IMR-90 (cell line): ENCODE measurements around the gene BFAR. TPM values are rescaled to one million over a fixed set of nuclear protein-coding genes. Genes with fewer than 3 reads are reported as not detected.

ENCODE experiments used
- ATAC-seq: fragments of 200-7000 bp; cut with Tn5 transposase; 2 replicates; pipeline ENCODE4 v1.9.1; 2020; ENCODE audit warnings: low read depth, mild to moderate bottlenecking, moderate library complexity
- BruUV-seq: library from RNA; stranded (reverse); fragments of 400-500 nt; replicated peaks from 2 replicates; lab custom pipeline; 2021; lab: Mats Ljungman, UMichigan
- CTCF ChIA-PET: fragments of 300-600 bp; formaldehyde crosslinking; extraction: SDS; loops from one replicate; lab custom pipeline; 2021; ENCODE audit warnings: antibody characterized with exemption; lab: Yijun Ruan, JAX
- POLR2A ChIA-PET: fragments of 300-600 bp; sonication (Branson Sonifier 250); formaldehyde crosslinking; loops from one replicate; lab custom pipeline; 2022; ENCODE audit warnings: antibody characterized with exemption; ENCODE audit not compliant: unreplicated experiment; lab: Charles Lee
- DNase-seq: peaks from one replicate; pipeline ENCODE4 v3.0.0; 2013
- H2AFZ ChIP-seq: replicated peaks from 2 replicates; pipeline ENCODE3; 2013; ENCODE audit warnings: low read length, mild to moderate bottlenecking; ENCODE audit not compliant: poor library complexity
- H2AK5ac ChIP-seq: 2 replicates; pipeline ENCODE4 v1.6.1; 2013; ENCODE audit warnings: low read depth, low read length, inconsistent platforms
- H2AK9ac ChIP-seq: replicated peaks from 2 replicates; pipeline ENCODE3; 2013; ENCODE audit warnings: mild to moderate bottlenecking, low read depth, low read length, moderate library complexity; ENCODE audit not compliant: poor library complexity
- H2BK120ac ChIP-seq: 2 replicates; pipeline ENCODE4 v1.6.1; 2013; ENCODE audit warnings: low read depth, low read length, inconsistent platforms
- H2BK15ac ChIP-seq: 3 replicates; pipeline ENCODE4 v1.6.1; 2013; ENCODE audit warnings: low read depth, low read length, inconsistent platforms
- H2BK20ac ChIP-seq: 2 replicates; pipeline ENCODE4 v1.6.1; 2013; ENCODE audit warnings: low read depth, mild to moderate bottlenecking, inconsistent platforms, low read length, moderate library complexity
- H2BK5ac ChIP-seq: 2 replicates; pipeline ENCODE4 v1.6.1; 2013; ENCODE audit warnings: mild to moderate bottlenecking, low read depth, low read length, inconsistent platforms; ENCODE audit not compliant: poor library complexity, severe bottlenecking
- H3K14ac ChIP-seq: replicated peaks from 2 replicates; pipeline ENCODE4 v1.6.1; 2013; ENCODE audit warnings: low read depth, low read length, inconsistent platforms
- H3K18ac ChIP-seq: 2 replicates; pipeline ENCODE4 v1.6.1; 2013; ENCODE audit warnings: low read depth, low read length, control low read depth
- H3K23ac ChIP-seq: 2 replicates; pipeline ENCODE4 v1.6.1; 2013; ENCODE audit warnings: low read depth, low read length, inconsistent platforms
- H3K27ac ChIP-seq: 2 replicates; pipeline ENCODE4 v1.5.1; 2013; ENCODE audit warnings: mild to moderate bottlenecking, control low read depth, low read length; ENCODE audit not compliant: insufficient read depth
- H3K27me3 ChIP-seq: 2 replicates; pipeline ENCODE4 v1.6.1; 2013; ENCODE audit warnings: low read length; ENCODE audit not compliant: control insufficient read depth, insufficient read depth
- H3K36me3 ChIP-seq: 2 replicates; pipeline ENCODE4 v1.6.1; 2013; ENCODE audit warnings: low read length, mixed read lengths; ENCODE audit not compliant: control insufficient read depth, insufficient read depth
- H3K4ac ChIP-seq: 2 replicates; pipeline ENCODE4 v1.6.1; 2013; ENCODE audit warnings: low read depth, low read length, inconsistent platforms
- H3K4me1 ChIP-seq: 2 replicates; pipeline ENCODE4 v1.6.1; 2013; ENCODE audit warnings: low read length, mixed read lengths; ENCODE audit not compliant: control insufficient read depth, insufficient read depth
- H3K4me2 ChIP-seq: 2 replicates; pipeline ENCODE4 v1.6.1; 2013; ENCODE audit warnings: low read depth, mild to moderate bottlenecking, control low read depth, low read length, moderate library complexity
- H3K4me3 ChIP-seq: 2 replicates; pipeline ENCODE4 v1.5.1; 2013; ENCODE audit warnings: low read depth, mild to moderate bottlenecking, control low read depth, low read length, moderate library complexity; ENCODE audit not compliant: insufficient read depth
- H3K56ac ChIP-seq: 2 replicates; pipeline ENCODE4 v1.6.1; 2013; ENCODE audit warnings: low read length, inconsistent platforms; ENCODE audit not compliant: insufficient read depth; ENCODE audit errors: extremely low read depth
- H3K79me1 ChIP-seq, 2 experiments: 2 replicates each; pipeline ENCODE4 v1.6.1; 2013; ENCODE audit warnings: low read length in 2 of 2, inconsistent platforms in 1 of 2, low read depth in 1 of 2
- H3K9ac ChIP-seq: 2 replicates; pipeline ENCODE4 v1.6.1; 2013; ENCODE audit warnings: low read depth, low read length, control low read depth
- H3K9me1 ChIP-seq: 2 replicates; pipeline ENCODE4 v1.6.1; 2013; ENCODE audit warnings: low read length, inconsistent platforms; ENCODE audit not compliant: insufficient read depth
- H3K9me3 ChIP-seq: 2 replicates; pipeline ENCODE4 v1.6.1; 2013; ENCODE audit warnings: low read length; ENCODE audit not compliant: control insufficient read depth, insufficient read depth
- H4K20me1 ChIP-seq: 2 replicates; pipeline ENCODE4 v1.6.1; 2013; ENCODE audit warnings: low read length, inconsistent platforms; ENCODE audit not compliant: insufficient read depth
- H4K5ac ChIP-seq: 2 replicates; pipeline ENCODE4 v1.6.1; 2013; ENCODE audit warnings: mild to moderate bottlenecking, low read depth, low read length, control low read depth
- H4K8ac ChIP-seq, 2 experiments: 2 replicates each; pipeline ENCODE4 v1.6.1; 2013; ENCODE audit warnings: low read depth in 2 of 2, low read length in 2 of 2, control low read depth in 1 of 2, inconsistent platforms in 1 of 2
- H4K91ac ChIP-seq: 2 replicates; pipeline ENCODE4 v1.6.1; 2013; ENCODE audit warnings: low read depth, low read length, inconsistent platforms; ENCODE audit not compliant: insufficient read depth
- CEBPB ChIP-seq: IDR thresholded peaks from 2 replicates; pipeline ENCODE4 v1.6.1; 2012; ENCODE audit warnings: low read depth, low read length, improper control_type of control experiment
- CHD1 ChIP-seq: IDR thresholded peaks from 2 replicates; pipeline ENCODE4 v1.6.1; 2012; ENCODE audit warnings: low read depth, low read length, improper control_type of control experiment
- MAZ ChIP-seq: IDR thresholded peaks from 2 replicates; pipeline ENCODE4 v1.6.1; 2012; ENCODE audit warnings: low read depth, mild to moderate bottlenecking, low read length, improper control_type of control experiment, moderate library complexity, borderline replicate concordance
- MXI1 ChIP-seq: IDR thresholded peaks from 2 replicates; pipeline ENCODE4 v1.6.1; 2012; ENCODE audit warnings: low read depth, mild to moderate bottlenecking, low read length, moderate library complexity, borderline replicate concordance
- NFE2L2 ChIP-seq: fragments of 150-350 bp; IDR thresholded peaks from 2 replicates; pipeline ENCODE4 v1.6.1; 2016; ENCODE audit warnings: low read depth, mild to moderate bottlenecking, low read length
- POLR2A ChIP-seq: IDR thresholded peaks from 2 replicates; pipeline ENCODE4 v1.6.1; 2012; ENCODE audit warnings: mild to moderate bottlenecking, low read depth, low read length
- RFX5 ChIP-seq: IDR thresholded peaks from 2 replicates; pipeline ENCODE4 v1.8.0; 2012; ENCODE audit warnings: low read depth, mild to moderate bottlenecking, low read length, moderate library complexity
- WGBS, 2 experiments: methylation state at CpG; one replicate each; pipeline versions ENCODE4 v1.1.5 to v1.1.7; 2013; ENCODE audit warnings: missing lambda C conversion rate in 2 of 2; ENCODE audit not compliant: insufficient read length in 1 of 2; ENCODE audit errors: extremely low coverage in 2 of 2; 5-methylcytosine and 5-hydroxymethylcytosine counted together
- dilution Hi-C: fragments of 300-500 bp; cut with HindIII; formaldehyde crosslinking; loops from one replicate; pipeline ENCODE4 v1.14.3; 2018; ENCODE audit warnings: low sequenced_read_pairs; ENCODE audit not compliant: unreplicated experiment
- in situ Hi-C: fragments of 300-500 bp; cut with MboI; formaldehyde crosslinking; loops from 3 replicates; pipeline ENCODE4 v1.14.3; 2019; ENCODE audit warnings: low sequenced_read_pairs, inconsistent platforms, mixed read lengths
- intact Hi-C: fragments of 100-400 bp; cut with micrococcal nuclease; formaldehyde crosslinking; loops from 2 replicates; pipeline ENCODE4 v1.10.0; 2022
- polyA plus RNA-seq, 3 experiments: library from polyadenylated mRNA; depleted of rRNA; stranded (reverse); fragments of >200 nt; gene quantifications; 2 replicates each; pipeline ENCODE4 v1.2.3, GENCODE V29; 2012; ENCODE audit warnings: low replicate concordance in 1 of 3
- total RNA-seq: library from RNA; depleted of rRNA; stranded (reverse); fragments of >200 nt; gene quantifications from 2 replicates; pipeline ENCODE4 v1.2.3, GENCODE V29; 2012
- TF ChIP-seq, protein P1 (sequence below): fragments of 150-350 bp; IDR thresholded peaks from 2 replicates; pipeline ENCODE4 v1.6.1; 2016; ENCODE audit warnings: low read depth, mild to moderate bottlenecking, low read length, moderate library complexity, borderline replicate concordance

BFAR gene
- total and polyA plus RNA-seq, 2 of the 4 experiments (the other 2 are of a cell fraction): 46.6 to 56.5 TPM

GRCh38 chr16:14629919-14630619 is 2.7 kb upstream of the BFAR start, which contains the start of gene PARN:
PARN (minus strand) TSS chr16:14630260; CDS start chr16:14630125, 135 bp downstream.
- no peaks in the 10 kb centered on the region for H3K9me3 ChIP-seq
- H3K9ac ChIP-seq: peak within 1 kb of the TSS; percentile 86
- H4K5ac ChIP-seq: peak within 1 kb of the TSS; percentile 46
- H3K27ac ChIP-seq: peak within 1 kb of the TSS; percentile 81
- BruUV-seq: no TSS peak
- H3K27me3 ChIP-seq: no peaks in the 10 kb centered on the region
- peak within 1 kb of the TSS; percentile 41 for H2BK120ac ChIP-seq
- peak within 1 kb of the TSS; percentile 79 for H2AK5ac ChIP-seq
- peak within 1 kb of the TSS; percentile 90 for H4K91ac ChIP-seq
- ATAC-seq (peak; percentile 82), DNase-seq (peak; percentile 96)
- H3K36me3 ChIP-seq: peaks cover 3% of the 10 kb centered on the region
- peak within 1 kb of the TSS; percentile 4 for H3K18ac ChIP-seq
- H2BK5ac ChIP-seq: peak within 1 kb of the TSS; percentile 61
- H2AK9ac ChIP-seq: peak within 1 kb of the TSS; percentile 96
- peak within 1 kb of the TSS; percentile 95 for H3K4ac ChIP-seq
- TF ChIP-seq CHD1 (no peak), MAZ (peak; percentile 75; the same call in 1 of the 2 replicates), NFE2L2 (no peak), RFX5 (no peak), CEBPB (peak; percentile 76), MXI1 (0 out of 2 replicates have a peak, but pooled peaks have one; percentile 45), POLR2A (peak; percentile 97)
- TF ChIP-seq, protein P1, sequence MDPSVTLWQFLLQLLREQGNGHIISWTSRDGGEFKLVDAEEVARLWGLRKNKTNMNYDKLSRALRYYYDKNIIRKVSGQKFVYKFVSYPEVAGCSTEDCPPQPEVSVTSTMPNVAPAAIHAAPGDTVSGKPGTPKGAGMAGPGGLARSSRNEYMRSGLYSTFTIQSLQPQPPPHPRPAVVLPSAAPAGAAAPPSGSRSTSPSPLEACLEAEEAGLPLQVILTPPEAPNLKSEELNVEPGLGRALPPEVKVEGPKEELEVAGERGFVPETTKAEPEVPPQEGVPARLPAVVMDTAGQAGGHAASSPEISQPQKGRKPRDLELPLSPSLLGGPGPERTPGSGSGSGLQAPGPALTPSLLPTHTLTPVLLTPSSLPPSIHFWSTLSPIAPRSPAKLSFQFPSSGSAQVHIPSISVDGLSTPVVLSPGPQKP: 0 out of 2 replicates have a peak, but pooled peaks have one; percentile 45
- H3K79me1 ChIP-seq: peaks cover 18 to 44% of the 10 kb centered on the region in 2 experiments
- peak within 1 kb of the TSS; percentile 94 for H2AFZ ChIP-seq
- peak within 1 kb of the TSS; percentile 72; the same call in 1 of the 2 replicates for H3K56ac ChIP-seq
- in situ Hi-C loops: loop anchor here (25.0 kb wide), 1 partner anchor 332 kb away; no protein-coding TSS in a partner anchor
- peak within 1 kb of the TSS; percentile 99 for H3K4me2 ChIP-seq
- peak within 1 kb of the TSS; percentile 73 for H3K4me3 ChIP-seq
- CTCF ChIA-PET: no interaction called here
- H4K8ac ChIP-seq: peak within 1 kb of the TSS; percentile 86 to 98
- H3K4me1 ChIP-seq: peaks cover 6% of the 10 kb centered on the region
- WGBS, 2 experiments: 3% methylated on average over 25 of the region's 51 CpGs; no CpG with 5 or more reads in 1 of the 2 experiments
- intact Hi-C loops: no loop called here
- POLR2A ChIA-PET: no interaction called here
- 0 out of 3 replicates have a peak within 1 kb of the TSS, but pooled peaks have one; percentile 20 for H2BK15ac ChIP-seq
- H3K9me1 ChIP-seq: no peaks in the 10 kb centered on the region; the same call in 1 of the 2 replicates
- H3K14ac ChIP-seq: peak within 1 kb of the TSS; percentile 96
- H3K23ac ChIP-seq: peak within 1 kb of the TSS; percentile 89
- H2BK20ac ChIP-seq: no peak within 1 kb of the TSS; the same call in 1 of the 2 replicates
- dilution Hi-C loops: no loop called here
- peaks cover 14% of the 10 kb centered on the region for H4K20me1 ChIP-seq
